OCI-LY3 (cell line): ENCODE measurements around the gene WWOX.

Experiments used
- H2AFZ ChIP-seq: fragments of 200-600, 300-600 bp; shearing (Covaris generic); 2 replicates; pipeline ENCODE4 v1.6.0; 2014; ENCODE audit warnings: antibody characterized with exemption, low read depth, low read length
- H3K27ac ChIP-seq: fragments of 200-600, 300-600 bp; sonication (generic); 2 replicates; pipeline ENCODE4 v1.5.1; 2014; ENCODE audit warnings: mild to moderate bottlenecking, low read length, moderate library complexity, mixed read lengths
- H3K27me3 ChIP-seq: fragments of 200-600, 300-600 bp; sonication (generic); 2 replicates; pipeline ENCODE4 v1.6.1; 2014; ENCODE audit warnings: low read depth, low read length, mixed read lengths
- H3K36me3 ChIP-seq: fragments of 200-600, 300-600 bp; sonication (generic); replicated peaks from 2 replicates; pipeline ENCODE3; 2014; ENCODE audit warnings: low read depth, low read length, mixed read lengths
- H3K4me1 ChIP-seq: fragments of 300-600, 200-600 bp; sonication (generic); 2 replicates; pipeline ENCODE4 v1.6.1; 2014; ENCODE audit warnings: low read length, mixed read lengths
- H3K4me2 ChIP-seq: fragments of 200-600, 300-600 bp; sonication (generic); 2 replicates; pipeline ENCODE4 v1.6.1; 2014; ENCODE audit warnings: low read length, mixed read lengths
- H3K4me3 ChIP-seq: fragments of 300-600, 200-600 bp; sonication (generic); 2 replicates; pipeline ENCODE4 v1.5.1; 2014; ENCODE audit warnings: antibody characterized with exemption, mild to moderate bottlenecking, low read length, moderate library complexity
- H3K79me2 ChIP-seq: fragments of 300-600, 200-600 bp; shearing (Covaris generic); 2 replicates; pipeline ENCODE4 v1.6.1; 2014; ENCODE audit warnings: mild to moderate bottlenecking, low read length, mixed read lengths
- H3K9ac ChIP-seq: fragments of 300-600, 200-600 bp; shearing (Covaris generic); 2 replicates; pipeline ENCODE4 v1.6.0; 2014; ENCODE audit warnings: mild to moderate bottlenecking, low read length, moderate library complexity
- H3K9me3 ChIP-seq: fragments of 200-600, 300-600 bp; shearing (Covaris generic); 2 replicates; pipeline ENCODE4 v1.6.1; 2014; ENCODE audit warnings: low read length, mixed read lengths; ENCODE audit not compliant: insufficient read depth
- H4K20me1 ChIP-seq: fragments of 200-600, 300-600 bp; sonication (generic); 2 replicates; pipeline ENCODE4 v1.6.1; 2016; ENCODE audit warnings: low read length, mixed read lengths; ENCODE audit not compliant: insufficient read depth
- CTCF ChIP-seq: fragments of 200-600, 300-600 bp; sonication (generic); IDR thresholded peaks from 2 replicates; pipeline ENCODE4 v1.5.1; 2014; ENCODE audit warnings: antibody characterized with exemption, low read length, low read depth
- EZH2phosphoT487 ChIP-seq: fragments of 200-600 bp; shearing (Covaris generic); IDR thresholded peaks from 2 replicates; pipeline ENCODE4 v1.6.1; 2018; ENCODE audit warnings: antibody characterized with exemption, mixed run types, low read depth

The WWOX gene

GRCh38 chr16:78623796-78624195, 524.3 kb downstream of the WWOX start:
- no peak overlapping the region for H3K27ac ChIP-seq
- H3K79me2 ChIP-seq = no peaks in the 10 kb centered on the region
- no peak for TF ChIP-seq CTCF
- TF ChIP-seq EZH2phosphoT487 = no peak
- no peak overlapping the region for H3K9ac ChIP-seq
- H3K36me3 ChIP-seq = no peaks in the 10 kb centered on the region
- H3K9me3 ChIP-seq = no peaks in the 10 kb centered on the region
- H3K4me2 ChIP-seq = no peak overlapping the region
- no peaks in the 10 kb centered on the region for H4K20me1 ChIP-seq
- no peak overlapping the region for H2AFZ ChIP-seq
- H3K4me1 ChIP-seq = no peaks in the 10 kb centered on the region
- H3K27me3 ChIP-seq = no peaks in the 10 kb centered on the region
- H3K4me3 ChIP-seq = no peak overlapping the region

- no peaks in the 10 kb centered on the region for H3K27me3 ChIP-seq
Measured at GRCh38 chr16:78624366-78624765, 524.9 kb downstream of the WWOX start.

GRCh38 chr16:78628461-78629045, 529.1 kb downstream of the WWOX start:
- Histone ChIP-seq H2AFZ (no peak overlapping the region), H3K27ac (no peak overlapping the region), H3K4me1 (no peaks in the 10 kb centered on the region), H3K9me3 (no peaks in the 10 kb centered on the region), H3K4me3 (no peak overlapping the region), H4K20me1 (no peaks in the 10 kb centered on the region), H3K79me2 (no peaks in the 10 kb centered on the region), H3K4me2 (no peak overlapping the region), H3K36me3 (no peaks in the 10 kb centered on the region), H3K9ac (no peak overlapping the region), H3K27me3 (no peaks in the 10 kb centered on the region)
- TF ChIP-seq EZH2phosphoT487 = no peak
- no peak for TF ChIP-seq CTCF

More at GRCh38 chr16:78624366-78624765, 524.9 kb downstream of the WWOX start:
- Histone ChIP-seq H3K4me3 (no peak overlapping the region), H3K79me2 (no peaks in the 10 kb centered on the region), H3K9ac (no peak overlapping the region), H3K36me3 (no peaks in the 10 kb centered on the region), H3K27ac (no peak overlapping the region), H3K4me2 (no peak overlapping the region), H4K20me1 (no peaks in the 10 kb centered on the region), H3K4me1 (no peaks in the 10 kb centered on the region), H2AFZ (no peak overlapping the region), H3K9me3 (no peaks in the 10 kb centered on the region)
- no peak for TF ChIP-seq EZH2phosphoT487
- no peak for TF ChIP-seq CTCF

- H3K9ac ChIP-seq = no peak overlapping the region
- no peak for TF ChIP-seq CTCF
- TF ChIP-seq EZH2phosphoT487 = no peak
- H3K79me2 ChIP-seq = no peaks in the 10 kb centered on the region
- H4K20me1 ChIP-seq = no peaks in the 10 kb centered on the region
- H3K9me3 ChIP-seq = no peaks in the 10 kb centered on the region
- H3K27ac ChIP-seq = no peak overlapping the region
- H2AFZ ChIP-seq = no peak overlapping the region
- H3K4me3 ChIP-seq = no peak overlapping the region
- no peak overlapping the region for H3K4me2 ChIP-seq
- H3K4me1 ChIP-seq = no peaks in the 10 kb centered on the region
- no peaks in the 10 kb centered on the region for H3K36me3 ChIP-seq
- no peaks in the 10 kb centered on the region for H3K27me3 ChIP-seq
Measured at GRCh38 chr16:78629173-78629572, 529.7 kb downstream of the WWOX start.
